Small intestine (tissue), 7 donors: Measurements from ENCODE around the gene FAF1. TPM values are rescaled to one million over a fixed set of nuclear protein-coding genes. Genes with fewer than 3 reads are reported as not detected.
A peak's percentile ranks its signal among the peaks of the same experiment; 100 is the strongest.

Experiments
- DNase-seq, 2 donors: peaks; one replicate each; pipeline versions ENCODE4 v3.0.0 to v3.0.0-alpha.2; 2013
- FAIRE-seq: peaks from 2 replicates; lab custom pipeline; 2012; peaks lifted over from hg19 to GRCh38; lab: Jason Lieb, UNC
- H3K27ac ChIP-seq, 3 donors: one replicate each; pipeline ENCODE4 v1.5.1; 2013; ENCODE audit warnings: low read length in 2 of 3, mild to moderate bottlenecking in 2 of 3, control low read depth in 1 of 3, inconsistent platforms in 1 of 3, low read depth in 1 of 3, moderate library complexity in 1 of 3
- H3K27me3 ChIP-seq, 3 donors: one replicate each; pipeline ENCODE4 v1.6.1; 2013; ENCODE audit warnings: low read length in 3 of 3, inconsistent platforms in 1 of 3; ENCODE audit not compliant: control insufficient read depth in 3 of 3, insufficient read depth in 3 of 3
- H3K36me3 ChIP-seq, 3 donors: one replicate each; pipeline ENCODE4 v1.6.1; 2013; ENCODE audit warnings: low read length in 3 of 3, inconsistent platforms in 1 of 3, low read depth in 1 of 3, mild to moderate bottlenecking in 1 of 3, moderate library complexity in 1 of 3; ENCODE audit not compliant: control insufficient read depth in 3 of 3, insufficient read depth in 2 of 3
- H3K4me1 ChIP-seq, 3 donors: one replicate each; pipeline ENCODE4 v1.6.1; 2013; ENCODE audit warnings: low read length in 2 of 3, inconsistent platforms in 1 of 3, low read depth in 1 of 3, mild to moderate bottlenecking in 1 of 3, moderate library complexity in 1 of 3; ENCODE audit not compliant: control insufficient read depth in 3 of 3, insufficient read depth in 2 of 3
- H3K4me3 ChIP-seq, 3 donors: one replicate each; pipeline ENCODE4 v1.5.1; 2013; ENCODE audit warnings: low read length in 3 of 3, control low read depth in 1 of 3, inconsistent platforms in 1 of 3, low read depth in 1 of 3, mild to moderate bottlenecking in 1 of 3, moderate library complexity in 1 of 3
- H3K9me3 ChIP-seq, 2 donors: one replicate each; pipeline ENCODE4 v1.6.1; 2013; ENCODE audit warnings: low read depth in 1 of 2, low read length in 1 of 2; ENCODE audit not compliant: control insufficient read depth in 2 of 2, insufficient read depth in 1 of 2
- WGBS, 3 donors: extraction: QIAGEN DNeasy Blood & Tissue Kit; methylation state at CpG; one replicate each; pipeline ENCODE4 v1.1.7; 2013; 5-methylcytosine and 5-hydroxymethylcytosine counted together
- polyA plus RNA-seq, 4 donors: library from polyadenylated mRNA; stranded (reverse) in 3 of 4; unstranded in 1 of 4; fragments of 200-250 nt in 3 of 4; fragments of 120-200 nt in 1 of 4; gene quantifications; one replicate each; pipeline versions ENCODE4 v1.2.1 to v1.2.3, GENCODE V29; 2013
- donor health status: healthy with polysubstance abuse.
- donor health status: control.
- donor health status: control.
- donor health status: Bipolar disorder and iron deficiency.
- donor health status: healthy.

The FAF1 gene
- polyA plus RNA-seq, 4 donors = 19.5 to 46.3 (median 32.5) TPM

DNA sequence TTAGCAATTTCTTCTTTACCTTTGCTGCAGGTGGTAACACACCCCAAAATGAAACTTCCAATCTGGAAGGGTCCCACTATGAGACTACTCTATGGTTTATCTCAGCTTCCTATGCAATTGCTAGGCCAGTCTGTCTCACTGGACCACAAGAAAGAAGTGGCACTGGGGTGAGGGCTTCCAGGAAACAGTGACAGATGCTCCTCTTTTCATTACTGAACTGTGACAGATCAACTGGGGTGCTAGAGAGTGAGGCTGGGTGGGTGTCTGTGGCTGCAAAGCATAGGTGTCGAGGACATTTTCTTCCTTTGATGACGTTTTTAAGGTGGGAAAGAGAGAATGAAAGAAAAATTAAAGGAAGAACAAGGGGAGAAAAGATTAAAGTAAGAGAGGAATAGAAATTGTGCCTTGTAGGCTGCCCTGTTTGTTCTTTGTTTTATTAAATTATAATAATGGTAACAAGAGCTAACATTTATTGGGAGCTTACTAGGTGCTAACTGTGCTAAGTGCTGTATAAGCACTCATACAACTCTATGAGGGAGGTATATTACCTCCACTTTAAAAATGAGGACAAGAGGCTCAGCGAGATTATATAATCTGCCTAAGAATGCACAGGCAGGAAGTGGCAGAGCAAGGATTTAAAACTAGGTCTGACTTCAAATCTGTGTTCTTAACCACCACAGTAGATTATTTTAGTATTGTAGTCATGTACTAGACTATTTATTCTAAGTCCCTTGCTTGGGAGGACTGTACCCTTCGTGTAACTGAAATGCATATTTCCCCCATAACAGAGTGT, 509.0 kb downstream of the FAF1 start:
- 83 to 90% (median 84%) methylated on average over 4 of the region's 4 CpGs for WGBS, 3 donors
- FAIRE-seq = no peak
- no peaks in the 10 kb centered on the region for H3K4me1 ChIP-seq
- H3K27me3 ChIP-seq = no peaks in the 10 kb centered on the region
- no peak for DNase-seq
- H3K4me3 ChIP-seq = no peak overlapping the region
- peaks cover 0 to 2% (median 0%) of the 10 kb centered on the region in 3 donors for H3K36me3 ChIP-seq
- H3K27ac ChIP-seq = no peak overlapping the region
- no peaks in the 10 kb centered on the region for H3K9me3 ChIP-seq

DNA sequence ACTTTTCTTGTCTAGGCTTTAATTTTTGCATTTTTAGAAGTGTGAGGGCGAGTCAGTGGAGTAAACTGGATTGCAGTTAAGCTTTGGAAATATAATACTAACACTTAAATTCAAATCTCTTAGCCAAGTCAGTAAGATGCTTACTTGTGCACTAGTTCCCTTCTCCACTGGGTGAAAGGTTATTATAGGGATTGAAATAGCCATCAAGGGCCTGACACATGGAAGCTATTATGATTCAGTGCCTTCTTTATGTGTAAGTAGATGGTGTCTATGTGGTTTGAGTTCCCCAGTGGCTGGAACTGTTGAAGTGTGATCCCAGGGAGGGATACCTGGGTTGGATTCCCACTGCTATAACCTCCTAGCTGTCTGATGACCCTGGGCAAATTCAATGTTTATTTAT, 512.1 kb downstream of the FAF1 start:
- Histone ChIP-seq H3K36me3 (peaks cover 0 to 3% (median 0%) of the 10 kb centered on the region in 3 donors), H3K9me3 (no peaks in the 10 kb centered on the region), H3K27ac (no peak overlapping the region), H3K4me3 (no peak overlapping the region), H3K4me1 (no peaks in the 10 kb centered on the region), H3K27me3 (no peaks in the 10 kb centered on the region)
- no peak for FAIRE-seq
- WGBS, 3 donors = 97 to 100% (median 100%) methylated on average over 1 of the region's 1 CpG
- no peak for DNase-seq

DNA sequence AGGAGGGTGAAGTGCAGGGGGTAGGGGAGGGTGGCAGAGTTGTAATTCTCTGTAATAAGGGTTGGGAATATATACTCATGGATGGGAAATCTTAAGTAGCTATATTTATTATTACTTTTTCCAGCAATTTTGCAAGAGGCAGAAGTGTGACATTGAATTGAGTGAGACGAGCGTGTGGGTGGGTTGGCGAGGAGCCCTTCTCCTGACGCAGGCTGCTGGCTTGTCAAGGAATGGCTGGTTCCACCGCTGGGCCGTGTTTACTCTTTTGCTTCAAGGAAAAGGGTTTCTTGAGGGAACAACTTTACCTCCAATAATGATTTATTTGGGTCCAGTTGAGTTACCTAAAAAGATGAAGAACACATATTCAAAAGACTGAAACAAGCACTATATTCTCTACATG, 518.9 kb downstream of the FAF1 start:
- no peak overlapping the region for H3K27ac ChIP-seq
- H3K27me3 ChIP-seq = no peaks in the 10 kb centered on the region
- H3K4me3 ChIP-seq = no peak overlapping the region
- peaks cover 0 to 12% (median 10%) of the 10 kb centered on the region in 3 donors for H3K36me3 ChIP-seq
- DNase-seq (no peak), FAIRE-seq (no peak)
- WGBS, 3 donors = 93 to 97% (median 95%) methylated on average over 6 of the region's 6 CpGs
- H3K9me3 ChIP-seq = no peaks in the 10 kb centered on the region
- H3K4me1 ChIP-seq = no peaks in the 10 kb centered on the region

DNA sequence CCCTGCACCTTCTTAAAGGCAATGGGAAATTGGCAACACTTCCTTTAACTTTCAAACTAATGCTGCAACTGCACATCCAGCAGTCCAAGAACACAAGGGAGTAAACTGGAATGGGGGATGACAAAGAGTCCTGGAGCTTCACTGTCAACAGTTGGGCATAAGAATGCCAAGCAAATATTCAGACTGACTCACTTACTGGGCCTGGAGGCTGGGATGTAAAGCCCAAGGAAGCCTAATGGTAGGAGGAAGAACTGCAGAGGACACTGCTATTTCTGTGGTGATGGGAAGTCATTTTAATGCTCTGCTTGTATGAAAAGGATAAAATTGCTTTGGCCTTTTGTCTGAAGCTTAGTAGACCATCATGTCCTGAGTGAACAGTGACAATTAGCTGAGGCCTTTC, 521.1 kb downstream of the FAF1 start:
- FAIRE-seq (no peak), DNase-seq (no peak)
- no peaks in the 10 kb centered on the region for H3K4me1 ChIP-seq
- no peaks in the 10 kb centered on the region for H3K9me3 ChIP-seq
- H3K4me3 ChIP-seq = no peak overlapping the region
- no peak overlapping the region for H3K27ac ChIP-seq
- H3K27me3 ChIP-seq = no peaks in the 10 kb centered on the region
- peaks cover 0 to 12% (median 9%) of the 10 kb centered on the region in 3 donors for H3K36me3 ChIP-seq

DNA sequence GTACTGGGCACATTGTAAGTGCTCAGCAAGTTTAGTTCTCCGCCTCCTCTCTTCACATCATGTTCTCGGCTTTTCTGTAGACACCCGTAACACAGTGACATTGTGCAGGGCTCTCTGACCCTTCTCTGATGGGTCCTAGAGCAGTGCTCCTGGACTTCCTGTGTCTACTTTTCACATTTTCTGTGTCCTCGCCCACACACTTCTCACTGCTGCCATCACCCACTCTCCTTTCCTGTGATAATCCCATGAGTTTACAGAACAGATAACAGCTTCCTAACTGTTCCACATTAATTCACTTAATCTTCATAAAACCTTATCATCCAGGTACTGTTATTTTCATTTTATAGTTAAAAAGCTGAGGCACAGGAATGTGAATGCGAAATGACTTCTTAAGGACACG, 523.6 kb downstream of the FAF1 start:
- peaks cover 0 to 13% (median 8%) of the 10 kb centered on the region in 3 donors for H3K27me3 ChIP-seq
- no peaks in the 10 kb centered on the region for H3K4me1 ChIP-seq
- no peak for DNase-seq
- 88 to 97% (median 96%) methylated on average over 6 of the region's 6 CpGs for WGBS, 3 donors
- H3K36me3 ChIP-seq = peaks cover 0 to 9% (median 8%) of the 10 kb centered on the region in 3 donors
- H3K9me3 ChIP-seq = no peaks in the 10 kb centered on the region
- no peak overlapping the region for H3K4me3 ChIP-seq
- no peak for FAIRE-seq
- no peak overlapping the region for H3K27ac ChIP-seq

DNA sequence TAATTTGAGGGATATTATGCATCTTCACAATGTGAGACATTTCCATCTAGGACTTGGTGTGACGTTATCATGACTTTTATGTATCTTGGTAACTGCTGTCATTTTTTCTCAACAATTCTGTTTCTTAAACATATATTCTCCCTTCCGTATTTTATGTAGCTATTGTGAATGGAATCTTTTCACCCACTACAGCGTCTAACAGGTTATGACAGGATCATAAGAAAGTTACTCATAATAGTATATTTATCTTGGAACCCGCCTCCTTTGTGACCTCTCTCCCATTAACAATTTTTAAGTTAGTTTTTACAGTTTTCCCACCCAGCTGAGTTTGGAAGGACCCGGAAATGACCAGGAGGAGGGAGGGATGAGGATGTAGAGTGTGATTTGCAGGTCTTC, 530.1 kb downstream of the FAF1 start:
- no peaks in the 10 kb centered on the region for H3K9me3 ChIP-seq
- H3K27me3 ChIP-seq = peaks cover 8 to 70% (median 52%) of the 10 kb centered on the region in 3 donors
- H3K36me3 ChIP-seq = no peaks in the 10 kb centered on the region
- H3K4me3 ChIP-seq = no peak overlapping the region
- no peak for FAIRE-seq
- H3K4me1 ChIP-seq = peaks cover 0 to 3% (median 0%) of the 10 kb centered on the region in 3 donors
- DNase-seq = no peak
- no peak overlapping the region for H3K27ac ChIP-seq
- WGBS, 3 donors = 9 to 18% (median 13%) methylated on average over 5 of the region's 5 CpGs

DNA sequence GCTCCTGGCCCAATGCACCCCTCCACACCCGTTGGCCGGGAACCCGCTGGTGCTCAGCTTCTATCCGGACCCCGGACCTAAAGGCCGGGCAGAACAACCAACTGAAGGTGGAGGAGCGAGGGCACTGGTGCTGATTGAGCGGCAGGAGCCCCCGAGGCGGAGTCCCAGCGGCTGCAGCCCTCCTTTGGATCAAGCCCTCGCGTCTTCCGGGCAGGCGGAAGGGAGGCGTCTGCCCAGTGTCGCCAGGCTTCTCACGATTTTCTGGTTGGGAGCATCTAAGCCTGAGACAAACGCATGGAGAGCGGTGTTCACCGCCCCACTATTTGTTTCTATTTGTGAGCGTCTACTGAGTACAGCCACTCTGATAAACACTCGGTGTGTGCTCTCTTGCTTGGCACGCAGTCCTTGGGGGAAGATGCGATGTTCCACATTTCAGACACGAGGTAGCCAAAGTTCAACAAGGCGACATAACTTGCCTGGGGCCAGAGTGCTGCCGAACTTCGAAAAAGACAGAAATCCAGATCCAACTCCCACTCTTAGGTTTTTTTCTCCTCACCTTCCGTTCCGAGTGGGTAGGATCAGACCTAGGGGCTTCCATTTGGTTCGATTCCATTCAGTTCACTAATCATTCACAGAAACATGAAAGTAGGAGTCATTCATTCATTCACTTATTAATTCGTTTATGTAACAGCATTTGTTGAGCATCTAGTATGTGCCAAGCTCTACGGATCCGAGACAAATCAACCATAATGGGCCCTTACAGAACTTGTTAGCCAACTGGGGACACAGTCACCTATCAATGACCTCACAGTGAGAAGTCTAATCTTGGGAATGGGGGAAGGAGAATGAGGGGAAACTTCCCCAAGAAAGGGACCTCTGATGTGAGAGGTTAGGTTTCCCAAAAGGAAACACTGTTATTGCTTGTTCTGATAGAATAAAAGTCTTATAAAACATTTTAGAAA, 532.0 kb downstream of the FAF1 start:
- Histone ChIP-seq H3K36me3 (no peaks in the 10 kb centered on the region), H3K27ac (no peak overlapping the region), H3K27me3 (peaks cover 10 to 90% (median 64%) of the 10 kb centered on the region in 3 donors), H3K9me3 (no peaks in the 10 kb centered on the region), H3K4me3 (no peak overlapping the region), H3K4me1 (peaks cover 0 to 9% (median 2%) of the 10 kb centered on the region in 3 donors)
- FAIRE-seq = no peak
- DNase-seq = peak in 1 of 2 donors; percentile 21
- WGBS, 3 donors = 6 to 7% (median 7%) methylated on average over 35 of the region's 35 CpGs

DNA sequence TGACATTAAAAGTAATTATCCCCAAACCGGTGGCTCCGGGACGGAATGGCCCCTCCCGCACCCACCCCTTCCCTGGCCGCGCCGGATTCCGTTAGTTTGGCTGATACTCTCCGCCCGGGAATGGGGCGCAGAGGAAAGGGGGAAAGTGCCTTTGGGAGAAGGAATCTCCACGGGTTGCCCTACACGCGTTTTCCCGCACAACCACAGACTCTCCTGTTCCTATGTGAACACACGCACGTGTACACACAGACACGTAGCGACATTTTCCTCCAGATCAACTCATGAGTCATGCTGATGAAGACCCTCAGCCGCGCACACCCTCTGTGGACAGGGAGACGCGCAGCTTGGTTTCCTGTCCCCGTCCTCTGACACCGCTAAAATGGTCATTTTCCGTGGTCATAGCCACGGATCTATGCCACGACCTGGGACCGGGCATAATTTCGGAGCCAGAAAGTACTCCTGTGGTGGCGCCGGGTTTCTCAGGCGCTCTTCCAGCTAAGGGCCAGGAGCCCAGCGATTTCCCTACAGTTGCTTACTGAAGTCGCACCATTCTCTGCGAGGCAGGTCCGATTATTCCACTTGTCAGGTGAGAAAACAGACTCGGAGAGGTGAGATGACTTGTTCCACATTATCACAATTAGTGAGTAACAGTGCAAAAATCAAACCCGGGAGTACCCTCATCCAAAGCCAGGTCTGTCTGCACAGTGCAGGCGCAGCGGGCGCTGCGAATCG, 532.8 kb downstream of the FAF1 start:
- Histone ChIP-seq H3K4me3 (no peak overlapping the region), H3K27me3 (peaks cover 13 to 93% (median 66%) of the 10 kb centered on the region in 3 donors), H3K36me3 (no peaks in the 10 kb centered on the region), H3K9me3 (no peaks in the 10 kb centered on the region), H3K27ac (no peak overlapping the region), H3K4me1 (peaks cover 0 to 15% (median 2%) of the 10 kb centered on the region in 3 donors)
- WGBS, 3 donors = 5 to 6% (median 6%) methylated on average over 43 to 44 of the region's 44 CpGs
- FAIRE-seq = no peak
- peak in 1 of 2 donors; percentile 31 for DNase-seq
